SKM-1 treated with dmso at 0.1 percent for 144 hours (cell line): Measurements from ENCODE around the gene SEC14L5.

Source experiments
- DNase-seq: peaks from one replicate; lab custom pipeline; 2025; ENCODE audit not compliant: unreplicated experiment; lab: John Stamatoyannopoulos, UW

Gene SEC14L5

DNA sequence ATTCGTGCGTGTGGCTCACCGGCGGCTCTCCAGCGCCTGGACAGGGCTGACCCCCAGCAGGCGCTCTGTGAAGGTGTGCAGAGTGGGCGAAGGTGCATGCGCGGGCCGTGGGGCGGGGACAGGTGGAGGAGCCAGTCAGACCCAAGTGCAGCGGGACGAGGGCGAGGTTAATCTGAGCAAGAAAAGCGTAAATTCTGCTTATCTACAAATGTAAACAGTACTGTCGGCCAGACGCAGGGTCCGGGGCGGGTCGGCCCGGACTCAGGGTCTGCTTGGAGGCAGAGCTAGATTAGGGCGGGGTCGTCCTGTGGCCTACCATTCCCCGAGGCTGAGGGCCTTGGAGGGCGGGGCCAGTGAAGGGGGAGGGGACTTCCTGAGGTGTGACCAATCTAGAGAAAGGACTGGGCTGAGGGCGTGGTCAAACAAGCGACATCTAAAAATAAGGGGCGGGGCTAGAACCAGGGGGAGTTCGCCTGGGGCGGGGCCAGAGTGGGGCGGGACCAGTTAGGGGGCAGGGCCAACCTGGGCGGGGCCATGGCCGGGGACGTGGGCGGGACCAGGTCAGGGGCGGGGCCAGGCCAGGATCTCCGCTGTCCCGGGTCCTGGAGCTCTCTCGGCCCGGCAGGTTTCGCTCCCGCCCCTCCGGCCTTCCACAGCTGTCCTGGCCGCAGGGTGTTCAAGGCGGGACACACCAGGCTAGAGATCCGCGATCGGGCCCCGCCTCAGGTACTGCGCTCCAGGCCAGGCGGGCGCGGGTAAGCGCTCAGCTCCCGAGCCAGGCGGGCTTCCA, at the start of gene SEC14L5:
Gene SEC14L5, plus strand, starts transcription at position 611 of the 790 bp plus-strand sequence. CDS start 994 bp downstream, outside the sequence.
- DNase-seq: peak; percentile 91

DNA sequence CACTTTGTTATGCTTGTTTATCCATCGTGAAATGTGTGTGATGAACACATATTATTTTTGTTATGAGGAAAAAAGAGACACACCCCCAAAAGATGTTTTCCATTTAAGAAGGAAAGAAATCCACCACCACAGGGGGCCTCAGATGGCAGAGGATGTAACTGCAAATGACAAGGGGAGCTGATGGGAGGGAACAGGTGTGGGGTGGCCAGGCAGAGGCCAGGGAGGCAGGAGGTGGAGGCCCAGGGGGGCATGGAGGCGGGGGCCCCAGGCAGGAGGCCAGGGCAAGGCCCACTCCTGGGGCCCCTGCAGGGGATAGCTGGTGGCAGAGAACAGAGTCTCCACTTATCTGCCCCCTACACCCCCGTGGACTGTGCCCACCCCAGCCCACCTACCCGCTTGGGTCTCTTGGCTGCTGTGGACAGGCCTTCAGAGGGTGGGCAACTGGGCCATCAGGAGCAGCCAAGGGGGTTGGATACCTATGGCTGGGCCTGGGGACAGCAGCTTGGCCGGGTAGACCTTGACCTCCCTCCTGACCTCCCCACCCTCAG, 49.2 kb upstream of the SEC14L5 start:
- DNase-seq: no peak

GRCh38 chr16:4909825-4910224, 48.3 kb upstream of the SEC14L5 start:
- DNase-seq: no peak

DNA sequence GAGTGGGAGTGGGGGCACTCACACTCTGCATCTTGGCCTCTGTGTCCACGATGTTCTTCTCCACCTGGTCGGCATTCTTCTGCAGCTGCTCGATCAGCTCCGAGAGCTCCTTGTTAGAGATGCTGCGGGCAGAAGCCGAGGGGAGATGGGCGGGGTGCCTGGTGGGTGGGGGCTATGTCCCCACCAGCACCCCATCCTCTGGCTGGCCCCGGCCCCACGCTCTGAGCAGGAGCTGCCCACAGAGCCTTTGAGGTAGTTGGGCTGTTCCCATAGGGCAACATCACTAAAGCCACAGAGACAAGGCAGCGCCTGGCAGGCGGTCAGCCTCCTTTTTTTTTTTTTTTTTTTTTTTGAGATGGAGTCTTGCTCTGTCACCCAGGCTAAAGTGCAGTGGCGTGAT, 47.3 kb upstream of the SEC14L5 start:
- no peak for DNase-seq

DNA sequence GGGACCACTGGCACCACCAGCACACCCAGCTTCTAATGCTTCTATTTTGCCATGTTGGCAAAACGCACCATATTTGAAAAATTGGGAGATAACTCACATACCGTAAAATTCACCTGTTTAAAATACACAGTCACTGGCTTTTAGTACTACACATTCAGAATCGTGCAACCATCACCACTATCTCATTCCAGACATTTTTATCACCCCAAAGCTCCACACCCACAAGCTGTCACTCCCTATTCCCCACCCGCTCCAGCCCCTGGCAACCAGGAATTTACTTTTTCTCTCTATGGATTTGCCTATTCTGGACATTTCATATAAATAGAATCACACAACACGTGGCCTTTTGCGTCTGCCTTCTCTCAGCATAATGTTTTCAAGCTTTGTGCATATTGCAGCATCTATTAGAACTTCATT, 46.2 kb upstream of the SEC14L5 start:
- no peak for DNase-seq

DNA sequence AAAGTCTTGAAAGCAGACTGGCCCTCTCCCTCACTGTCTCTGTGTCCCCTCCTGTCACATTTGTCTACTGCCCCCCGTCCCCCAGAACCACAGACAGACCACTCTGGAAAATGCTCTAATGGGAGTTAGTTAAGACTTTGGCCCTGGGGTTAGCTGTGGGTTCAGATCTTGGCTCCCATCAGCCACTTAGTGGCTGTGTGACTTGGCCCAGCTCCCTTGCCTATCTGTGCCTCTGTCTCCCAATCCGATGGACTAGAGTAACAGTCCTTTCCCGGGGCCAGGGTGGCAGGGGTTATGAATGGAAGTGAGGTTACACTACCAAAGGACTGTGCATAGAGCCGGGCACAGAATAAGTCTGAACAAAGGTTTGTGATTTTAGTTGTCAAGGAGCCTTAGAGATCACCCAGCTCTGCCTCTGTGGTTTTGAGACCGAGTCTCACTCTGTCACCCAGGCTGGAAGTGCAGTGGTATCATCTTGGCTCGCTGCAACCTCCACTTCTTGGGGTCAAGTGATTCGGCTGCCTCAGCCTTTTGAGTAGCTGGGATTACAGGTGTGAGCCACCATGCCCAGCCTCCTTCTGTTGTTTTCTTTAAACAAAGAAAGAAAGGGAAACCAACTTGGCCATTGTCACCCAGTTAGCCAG, 44.9 kb upstream of the SEC14L5 start:
- DNase-seq: no peak

DNA sequence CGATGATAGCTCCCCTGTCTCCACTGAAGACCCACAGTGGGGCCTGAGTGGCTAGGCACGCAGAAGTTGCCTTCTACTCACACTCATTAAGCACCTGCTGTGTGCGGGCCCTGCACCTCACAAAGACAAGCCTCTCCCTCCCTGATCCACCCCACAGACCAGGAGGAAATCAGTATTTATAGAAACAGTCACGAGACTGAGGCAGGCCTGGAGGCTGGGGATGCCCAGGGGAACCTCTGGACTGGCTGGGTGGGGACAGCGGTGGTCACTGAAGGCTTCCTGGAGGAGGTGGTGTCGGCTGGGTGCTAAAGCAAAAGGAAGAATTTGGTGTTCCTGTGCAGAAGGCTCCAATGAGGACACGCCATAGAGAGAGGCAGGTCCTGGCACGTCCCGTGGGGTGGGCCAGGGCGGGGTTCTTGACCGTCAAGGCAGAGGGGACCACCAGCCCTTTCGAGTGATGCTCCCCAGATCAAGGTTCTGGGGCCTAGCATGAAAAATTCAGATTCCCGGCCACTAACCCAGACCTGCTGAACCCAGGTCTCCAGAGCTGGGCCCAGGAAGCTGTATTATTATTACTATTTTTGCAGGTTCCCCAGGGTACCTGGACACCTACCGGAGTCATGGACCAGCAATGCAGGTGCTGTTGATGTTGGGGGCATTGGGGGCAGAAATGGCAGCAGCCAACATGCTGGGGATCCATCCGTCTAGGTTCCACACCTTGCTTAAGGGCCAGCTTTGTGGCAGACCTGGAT, 44.2 kb upstream of the SEC14L5 start:
- no peak for DNase-seq

GRCh38 chr16:4914528-4915225, 43.5 kb upstream of the SEC14L5 start:
- DNase-seq: no peak

DNA sequence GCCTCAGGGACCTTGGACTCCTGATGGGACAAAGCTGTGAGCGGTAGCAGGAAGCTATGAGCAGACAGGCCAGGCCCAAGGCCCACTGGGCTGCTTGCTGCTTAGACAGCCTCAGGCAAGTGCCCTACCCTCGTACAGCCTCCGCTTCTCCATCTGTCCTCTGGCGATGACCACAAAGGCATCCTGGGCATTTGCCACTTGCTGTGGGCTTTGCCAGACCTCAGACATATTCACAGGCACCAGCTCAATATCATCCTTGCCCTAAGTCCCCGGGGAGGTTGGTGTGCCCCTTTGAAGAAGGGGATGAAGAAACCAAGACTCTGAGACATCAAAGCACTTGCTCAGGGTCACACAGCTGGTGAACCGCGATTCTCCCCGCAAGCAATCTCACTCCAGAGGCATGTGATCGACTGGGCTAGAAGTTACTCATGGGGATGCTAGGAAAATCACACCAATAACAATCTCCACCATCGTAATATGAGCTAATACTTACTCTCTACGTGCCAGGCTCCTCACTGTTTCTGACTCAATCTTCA, 42.8 kb upstream of the SEC14L5 start:
- no peak for DNase-seq

DNA sequence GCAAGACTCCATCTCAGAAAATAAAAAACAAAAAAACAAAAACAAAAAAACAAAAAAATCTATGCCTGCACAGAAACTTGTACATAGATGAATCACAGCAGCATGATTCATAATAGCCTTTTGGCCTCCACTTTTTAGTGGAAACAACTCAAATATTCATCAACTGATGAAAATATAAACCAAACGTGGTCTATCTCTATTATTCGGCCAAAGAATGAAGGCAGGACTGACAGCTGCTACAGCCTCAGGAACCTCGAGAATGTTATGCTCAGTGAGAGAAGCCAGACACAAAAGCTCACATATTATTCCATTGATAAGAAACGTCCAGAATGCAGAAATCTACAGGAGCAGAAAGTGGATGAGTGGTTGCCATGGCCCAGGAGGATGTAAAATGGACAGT, 41.0 kb upstream of the SEC14L5 start:
- DNase-seq: no peak

- no peak for DNase-seq
Measured at GRCh38 chr16:4918781-4919251, 39.3 kb upstream of the SEC14L5 start.

DNA sequence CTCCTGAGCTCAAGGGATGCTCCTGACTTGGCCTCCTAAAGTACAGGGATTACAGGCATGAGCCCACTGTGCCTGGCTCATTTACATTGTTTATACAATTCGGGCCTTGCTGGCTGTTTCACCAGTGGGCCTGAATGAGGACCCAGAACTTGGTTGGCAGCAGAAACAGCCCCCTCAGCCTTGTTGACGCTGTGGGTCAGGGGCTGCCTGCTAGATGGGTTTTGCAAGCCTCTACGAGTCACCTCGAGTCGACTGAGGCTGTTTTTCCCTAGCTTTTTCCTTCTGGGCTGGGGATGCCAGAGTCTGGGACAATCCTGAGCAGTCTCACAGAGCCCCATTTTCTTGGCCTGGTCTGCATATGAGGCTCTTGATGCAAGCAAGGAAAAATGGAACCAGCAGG, 37.3 kb upstream of the SEC14L5 start:
- no peak for DNase-seq

DNA sequence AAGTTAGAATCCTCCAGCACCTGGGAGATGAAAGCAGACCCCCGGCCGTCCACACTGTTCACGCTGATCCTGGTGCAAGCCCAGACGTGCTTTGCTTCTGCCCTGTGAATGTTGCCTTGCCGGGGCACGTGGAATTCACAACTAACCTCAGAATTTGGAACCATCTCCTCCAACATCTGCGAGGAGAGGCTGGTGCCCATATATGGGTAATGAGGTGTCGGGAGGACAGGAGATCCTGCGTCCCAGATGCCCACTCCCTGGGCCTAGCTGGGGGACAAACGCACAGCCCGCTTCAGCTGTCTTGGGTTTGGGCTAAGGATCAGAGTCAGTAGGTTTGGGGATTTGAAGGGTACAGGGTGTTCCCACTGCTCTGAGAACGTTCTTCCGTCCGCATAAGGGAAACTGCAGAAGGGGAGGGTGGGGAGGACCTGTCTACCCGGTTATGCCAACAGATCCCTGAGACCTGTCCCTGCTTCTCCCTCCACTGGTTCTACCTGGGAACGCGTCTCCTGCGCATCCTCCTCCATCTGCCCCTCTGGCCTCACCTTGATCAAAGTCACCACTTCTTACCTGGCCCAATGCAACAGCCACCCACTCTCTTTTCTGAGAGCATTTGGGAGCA, 35.3 kb upstream of the SEC14L5 start:
- DNase-seq: no peak

DNA sequence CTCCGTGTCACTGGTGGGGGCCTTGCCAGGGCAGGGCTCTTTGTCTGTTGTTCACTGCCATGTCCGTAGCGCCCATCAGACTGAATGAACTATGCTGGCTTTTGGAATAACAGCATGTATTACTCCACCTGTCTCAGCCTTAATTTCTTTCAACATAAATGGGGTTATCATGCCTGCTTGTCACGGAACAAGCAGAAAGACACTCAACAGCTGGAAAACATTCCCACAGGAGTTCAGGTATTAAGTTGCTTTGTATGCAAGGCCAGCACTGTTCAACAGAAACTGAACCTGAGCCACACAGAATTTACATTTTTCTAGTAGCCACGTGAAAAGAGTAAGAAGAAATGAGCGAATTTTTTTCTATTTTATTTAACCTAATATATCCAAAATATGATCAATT, 34.3 kb upstream of the SEC14L5 start:
- DNase-seq: no peak

DNA sequence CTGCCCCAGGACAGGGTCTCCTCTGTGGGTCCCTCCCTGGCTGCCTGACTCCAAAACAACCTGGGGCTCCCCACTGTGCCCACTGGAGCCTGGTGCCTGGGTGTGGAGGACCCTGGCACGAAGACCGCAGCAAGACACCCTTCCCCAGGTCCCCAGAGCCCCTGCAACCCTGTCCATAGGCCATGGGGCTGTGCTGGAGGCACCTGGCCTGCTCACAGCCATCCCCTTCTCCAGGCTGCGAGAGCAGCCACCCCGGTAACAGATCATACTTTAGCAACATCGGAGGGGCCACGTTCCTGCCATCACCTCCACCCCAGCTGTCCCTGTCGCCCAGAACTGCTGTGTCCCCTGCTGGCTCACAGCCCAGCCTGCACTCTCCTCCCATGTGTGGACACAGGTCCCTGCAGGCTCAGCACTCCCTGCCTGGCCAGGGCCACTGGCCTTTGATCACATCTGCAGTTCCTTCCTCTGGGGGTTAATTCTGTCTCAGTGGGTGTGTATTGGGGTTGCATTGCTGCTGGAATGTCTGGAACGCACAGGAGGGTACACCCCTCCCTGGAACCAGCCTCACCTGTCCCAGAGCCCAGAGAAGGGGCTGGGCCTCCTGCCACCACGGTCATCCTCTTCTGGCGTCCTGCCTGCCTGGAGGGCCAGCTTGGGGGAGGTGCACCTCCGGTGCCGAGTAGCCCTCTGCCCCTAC, 33.4 kb upstream of the SEC14L5 start:
- DNase-seq: no peak

- DNase-seq: no peak
Measured at GRCh38 chr16:4925293-4925607, 32.9 kb upstream of the SEC14L5 start.

DNA sequence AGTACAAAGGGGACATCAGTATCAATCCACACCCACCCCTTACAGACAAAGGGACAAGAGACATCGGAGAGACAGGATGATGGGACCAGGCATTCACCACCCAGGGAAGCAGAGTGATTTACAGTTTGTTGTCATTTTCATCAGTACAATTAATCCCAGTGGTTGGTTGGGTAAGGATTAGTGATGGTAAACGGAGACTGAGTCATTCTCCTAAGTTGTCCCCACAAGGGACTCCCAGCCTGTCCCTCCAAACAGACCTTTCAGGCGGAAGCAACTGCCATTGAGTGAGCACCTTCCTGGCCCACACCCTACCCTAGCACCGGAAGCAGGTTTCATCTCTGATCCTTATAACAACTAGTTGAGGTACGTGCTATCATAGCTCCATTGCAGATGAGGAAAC, 32.3 kb upstream of the SEC14L5 start:
- no peak for DNase-seq

- DNase-seq: no peak
Measured at GRCh38 chr16:4926928-4927327, 31.2 kb upstream of the SEC14L5 start.

- no peak for DNase-seq
Measured at GRCh38 chr16:4927661-4928060, 30.5 kb upstream of the SEC14L5 start.

DNA sequence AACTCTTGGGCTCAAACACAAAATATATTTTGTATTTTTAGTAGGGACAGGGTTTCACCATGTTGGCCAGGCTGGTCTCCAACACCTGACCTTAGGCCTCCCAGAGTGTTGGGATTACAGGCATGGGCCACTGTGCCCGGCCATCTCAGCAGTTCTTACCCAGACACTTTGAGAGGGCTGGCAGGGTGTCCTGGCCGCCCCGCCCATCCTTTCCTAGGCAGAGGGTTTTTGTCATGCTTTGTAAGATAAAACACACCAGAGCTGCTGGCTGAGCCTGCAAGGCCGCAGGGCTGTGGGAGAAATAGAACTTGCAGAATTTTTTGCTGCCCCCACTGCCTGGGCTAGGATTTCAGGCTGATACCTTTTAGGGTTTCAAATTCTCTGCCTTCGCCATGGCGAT, 29.9 kb upstream of the SEC14L5 start:
- DNase-seq: no peak
